Endothelial cell of umbilical vein (primary cell): ENCODE data around the gene GTF2H4.

Source experiments
- EZH2 ChIP-seq: IDR thresholded peaks from 2 replicates; pipeline ENCODE4 v1.6.1; 2012; ENCODE audit warnings: borderline replicate concordance, low read depth, mild to moderate bottlenecking, moderate library complexity, low read length, inconsistent platforms; ENCODE audit not compliant: severe bottlenecking
- JUN ChIP-seq: IDR thresholded peaks from 2 replicates; pipeline ENCODE4 v1.6.1; 2011; ENCODE audit warnings: borderline replicate concordance, low read depth; ENCODE audit not compliant: insufficient read length, insufficient read depth
- POLR2A ChIP-seq: IDR thresholded peaks from 2 replicates; pipeline ENCODE4 v1.6.1; 2012; ENCODE audit warnings: low read depth, mild to moderate bottlenecking, control low read depth, low read length
- POLR2AphosphoS5 ChIP-seq: IDR thresholded peaks from 2 replicates; pipeline ENCODE4 v1.6.1; 2012; ENCODE audit warnings: low read depth, mild to moderate bottlenecking, control low read depth, low read length, moderate library complexity; ENCODE audit not compliant: insufficient read depth
- TF ChIP-seq, protein P1 (sequence below), 2 donors: IDR thresholded peaks; 1 replicate in 1 of 2; 2 replicates in 1 of 2; pipeline ENCODE4 v1.5.1; 2011; ENCODE audit warnings: low read length in 2 of 2, mild to moderate bottlenecking in 2 of 2, moderate library complexity in 2 of 2, control low read depth in 1 of 2, inconsistent platforms in 1 of 2, low read depth in 1 of 2; ENCODE audit not compliant: insufficient read depth in 1 of 2; ENCODE audit errors: extremely low read depth in 1 of 2
- TF ChIP-seq, protein P2 (sequence below): IDR thresholded peaks from 2 replicates; pipeline ENCODE4 v1.6.1; 2011; ENCODE audit not compliant: insufficient read depth, insufficient read length

DNA sequence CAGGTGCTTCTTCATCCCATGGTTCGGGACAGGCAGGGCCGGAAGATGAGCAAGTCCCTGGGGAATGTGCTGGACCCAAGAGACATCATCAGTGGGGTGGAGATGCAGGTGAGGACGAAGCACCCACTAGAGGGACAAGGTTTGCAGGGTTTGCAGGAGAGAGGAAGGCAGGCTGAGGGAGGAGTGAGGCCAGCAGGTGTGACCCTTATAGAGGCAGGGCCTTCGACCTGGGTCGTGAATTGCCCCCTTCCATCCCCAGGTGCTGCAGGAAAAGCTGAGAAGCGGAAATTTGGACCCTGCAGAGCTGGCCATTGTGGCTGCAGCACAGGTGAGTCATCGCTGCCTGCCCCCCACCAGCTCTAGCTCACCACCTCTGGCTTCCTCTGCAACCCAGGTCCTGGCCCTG is 14.4 kb downstream of the GTF2H4 start:
- TF ChIP-seq, protein P1, sequence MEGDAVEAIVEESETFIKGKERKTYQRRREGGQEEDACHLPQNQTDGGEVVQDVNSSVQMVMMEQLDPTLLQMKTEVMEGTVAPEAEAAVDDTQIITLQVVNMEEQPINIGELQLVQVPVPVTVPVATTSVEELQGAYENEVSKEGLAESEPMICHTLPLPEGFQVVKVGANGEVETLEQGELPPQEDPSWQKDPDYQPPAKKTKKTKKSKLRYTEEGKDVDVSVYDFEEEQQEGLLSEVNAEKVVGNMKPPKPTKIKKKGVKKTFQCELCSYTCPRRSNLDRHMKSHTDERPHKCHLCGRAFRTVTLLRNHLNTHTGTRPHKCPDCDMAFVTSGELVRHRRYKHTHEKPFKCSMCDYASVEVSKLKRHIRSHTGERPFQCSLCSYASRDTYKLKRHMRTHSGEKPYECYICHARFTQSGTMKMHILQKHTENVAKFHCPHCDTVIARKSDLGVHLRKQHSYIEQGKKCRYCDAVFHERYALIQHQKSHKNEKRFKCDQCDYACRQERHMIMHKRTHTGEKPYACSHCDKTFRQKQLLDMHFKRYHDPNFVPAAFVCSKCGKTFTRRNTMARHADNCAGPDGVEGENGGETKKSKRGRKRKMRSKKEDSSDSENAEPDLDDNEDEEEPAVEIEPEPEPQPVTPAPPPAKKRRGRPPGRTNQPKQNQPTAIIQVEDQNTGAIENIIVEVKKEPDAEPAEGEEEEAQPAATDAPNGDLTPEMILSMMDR (IDR thresholded peaks at IDR 0.05; ENCODE audit: extremely low read depth in 1 of 2, insufficient read depth in 1 of 2, low read depth in 1 of 2, low read length in 2 of 2) = no peak
- TF ChIP-seq POLR2AphosphoS5 (no peak), EZH2 (no peak), POLR2A (no peak), JUN (no peak)
- TF ChIP-seq, protein P2, sequence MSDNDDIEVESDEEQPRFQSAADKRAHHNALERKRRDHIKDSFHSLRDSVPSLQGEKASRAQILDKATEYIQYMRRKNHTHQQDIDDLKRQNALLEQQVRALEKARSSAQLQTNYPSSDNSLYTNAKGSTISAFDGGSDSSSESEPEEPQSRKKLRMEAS = no peak
